ENCODE data around the gene PATJ.

The PATJ gene

DNA sequence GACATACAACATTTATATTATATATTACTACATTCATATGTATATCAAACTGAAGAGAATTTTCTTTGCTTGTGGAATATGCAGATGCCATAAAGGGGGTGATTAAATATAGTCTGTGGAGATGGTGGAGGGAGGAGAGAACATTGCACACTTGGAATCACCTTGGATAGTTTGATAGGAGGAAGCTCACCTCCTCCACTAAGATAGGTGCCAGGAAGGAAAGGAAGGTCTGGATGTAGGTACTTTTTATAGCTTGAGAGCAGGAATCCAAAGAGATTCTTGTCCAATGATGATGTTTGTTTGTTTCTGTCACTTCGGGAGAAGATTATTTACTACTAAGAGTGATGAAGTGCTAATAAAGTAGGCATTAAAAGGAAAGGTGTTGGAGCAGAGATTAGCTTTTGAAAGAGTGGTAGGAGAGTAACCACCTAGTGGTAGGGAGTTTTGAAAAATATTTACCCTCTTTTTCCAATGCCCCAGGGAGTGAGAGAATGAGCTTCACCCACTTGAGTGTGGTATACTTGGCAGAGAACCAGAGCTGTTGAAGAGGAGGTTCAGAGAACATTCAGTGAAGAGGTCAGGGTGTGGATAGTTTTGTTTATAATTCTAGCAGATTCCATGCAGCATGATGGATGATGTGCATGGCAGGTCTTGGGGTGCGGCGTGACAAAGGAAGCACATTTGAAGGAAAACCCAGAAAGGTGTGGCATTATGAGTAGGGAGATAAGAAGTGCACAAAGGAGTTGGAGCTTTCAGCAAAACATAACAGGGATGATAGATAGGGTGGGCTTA, 145.0 kb downstream of the PATJ start (continued):
- TF ChIP-seq, protein P1, sequence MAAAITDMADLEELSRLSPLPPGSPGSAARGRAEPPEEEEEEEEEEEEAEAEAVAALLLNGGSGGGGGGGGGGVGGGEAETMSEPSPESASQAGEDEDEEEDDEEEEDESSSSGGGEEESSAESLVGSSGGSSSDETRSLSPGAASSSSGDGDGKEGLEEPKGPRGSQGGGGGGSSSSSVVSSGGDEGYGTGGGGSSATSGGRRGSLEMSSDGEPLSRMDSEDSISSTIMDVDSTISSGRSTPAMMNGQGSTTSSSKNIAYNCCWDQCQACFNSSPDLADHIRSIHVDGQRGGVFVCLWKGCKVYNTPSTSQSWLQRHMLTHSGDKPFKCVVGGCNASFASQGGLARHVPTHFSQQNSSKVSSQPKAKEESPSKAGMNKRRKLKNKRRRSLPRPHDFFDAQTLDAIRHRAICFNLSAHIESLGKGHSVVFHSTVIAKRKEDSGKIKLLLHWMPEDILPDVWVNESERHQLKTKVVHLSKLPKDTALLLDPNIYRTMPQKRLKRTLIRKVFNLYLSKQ (tag by site-specific recombination; IDR thresholded peaks at IDR 0.05; ENCODE audit: borderline replicate concordance), result peak; percentile 20; the same call in 1 of the 2 replicates
- TF ChIP-seq HOXD13 (CRISPR knock-in tag; IDR thresholded peaks at IDR 0.05; ENCODE audit: borderline replicate concordance) (no peak), ATF2 (tag by site-specific recombination; IDR thresholded peaks at IDR 0.05; ENCODE audit: low read depth) (peak; percentile 69), ZNF155 (tag by site-specific recombination; IDR thresholded peaks at IDR 0.05) (no peak), PBX3 (CRISPR knock-in tag; IDR thresholded peaks at IDR 0.05) (no peak), ZNF561 (tag by site-specific recombination; IDR thresholded peaks at IDR 0.05; ENCODE audit: borderline replicate concordance) (peak; percentile 53; the same call in 1 of the 2 replicates), ZNF560 (tag by site-specific recombination; IDR thresholded peaks at IDR 0.05; ENCODE audit: borderline replicate concordance) (no peak), ZNF639 (tag by site-specific recombination; IDR thresholded peaks at IDR 0.05) (no peak), ZNF626 (tag by site-specific recombination; IDR thresholded peaks at IDR 0.05) (no peak), ZNF280C (tag by site-specific recombination; IDR thresholded peaks at IDR 0.05) (no peak), BCL6B (tag by site-specific recombination; IDR thresholded peaks at IDR 0.05) (no peak), GLI4 (tag by site-specific recombination; IDR thresholded peaks at IDR 0.05) (no peak), ZNF2 (tag by site-specific recombination; IDR thresholded peaks at IDR 0.05) (0 out of 2 replicates have a peak, but pooled peaks have one; percentile 43), KLF16 (tag by site-specific recombination; IDR thresholded peaks at IDR 0.05) (0 out of 2 replicates have a peak, but pooled peaks have one; percentile 39), ZNF433 (tag by site-specific recombination; IDR thresholded peaks at IDR 0.05; ENCODE audit: low read depth) (no peak), ZNF292 (tag by site-specific recombination; IDR thresholded peaks at IDR 0.05; ENCODE audit: borderline replicate concordance, low read depth) (no peak), ZNF19 (tag by site-specific recombination; IDR thresholded peaks at IDR 0.05; ENCODE audit: low read depth) (no peak; the same call in 1 of the 2 replicates), ZNF747 (tag by site-specific recombination; IDR thresholded peaks at IDR 0.05) (no peak), ZNF214 (tag by site-specific recombination; IDR thresholded peaks at IDR 0.05; ENCODE audit: borderline replicate concordance) (no peak), ZNF624 (tag by site-specific recombination; IDR thresholded peaks at IDR 0.05) (no peak), ZNF121 (tag by site-specific recombination; IDR thresholded peaks at IDR 0.05) (0 out of 2 replicates have a peak, but pooled peaks have one; percentile 15), MZF1 (tag by site-specific recombination; IDR thresholded peaks at IDR 0.05; ENCODE audit: borderline replicate concordance) (peak; percentile 65; the same call in 1 of the 2 replicates), GLIS1 (tag by site-specific recombination; IDR thresholded peaks at IDR 0.05) (peak; percentile 74), OVOL3 (tag by site-specific recombination; IDR thresholded peaks at IDR 0.05) (peak; percentile 90; the same call in 1 of the 2 replicates), ZNF510 (tag by site-specific recombination; IDR thresholded peaks at IDR 0.05; ENCODE audit: insufficient replicate concordance) (no peak), SALL2 (tag by site-specific recombination; IDR thresholded peaks at IDR 0.05; ENCODE audit: borderline replicate concordance) (no peak), ZNF670 (tag by site-specific recombination; IDR thresholded peaks at IDR 0.05; ENCODE audit: low read depth) (no peak)
- TF ChIP-seq, protein P2, sequence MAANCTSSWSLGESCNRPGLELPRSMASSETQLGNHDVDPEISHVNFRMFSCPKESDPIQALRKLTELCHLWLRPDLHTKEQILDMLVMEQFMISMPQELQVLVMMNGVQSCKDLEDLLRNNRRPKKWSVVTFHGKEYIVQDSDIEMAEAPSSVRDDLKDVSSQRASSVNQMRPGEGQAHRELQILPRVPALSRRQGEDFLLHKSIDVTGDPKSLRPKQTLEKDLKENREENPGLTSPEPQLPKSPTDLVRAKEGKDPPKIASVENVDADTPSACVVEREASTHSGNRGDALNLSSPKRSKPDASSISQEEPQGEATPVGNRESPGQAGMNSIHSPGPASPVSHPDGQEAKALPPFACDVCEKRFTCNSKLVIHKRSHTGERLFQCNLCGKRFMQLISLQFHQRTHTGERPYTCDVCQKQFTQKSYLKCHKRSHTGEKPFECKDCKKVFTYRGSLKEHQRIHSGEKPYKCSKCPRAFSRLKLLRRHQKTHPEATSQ (tag by site-specific recombination; IDR thresholded peaks at IDR 0.05), result no peak
